Activated CD8-positive, alpha-beta T cell treated with anti-CD3 and anti-CD28 coated beads for 36 hours (primary cell): ENCODE data around the gene CHD5. TPM values are rescaled to one million over a fixed set of nuclear protein-coding genes. Genes with fewer than 3 reads are reported as not detected.

Source experiments
- ATAC-seq: fragments of 200-7000 bp; cut with Tn5 transposase; one replicate; pipeline ENCODE4 v1.10.0; 2021; ENCODE audit warnings: mild to moderate bottlenecking, moderate library complexity
- CTCF ChIA-PET: fragments of 350-600 bp; sonication (Branson Sonifier 250); formaldehyde crosslinking; loops from one replicate; lab custom pipeline; 2021; ENCODE audit warnings: antibody characterized with exemption; lab: Charles Lee
- POLR2A ChIA-PET: fragments of 350-600 bp; sonication (Branson Sonifier 250); formaldehyde crosslinking; loops from one replicate; lab custom pipeline; 2021; ENCODE audit warnings: antibody characterized with exemption; lab: Charles Lee
- DNase-seq: peaks from one replicate; pipeline ENCODE4 v3.0.0-alpha.2; 2020
- H3K27ac Mint-ChIP-seq: one replicate; pipeline ENCODE4 v1.8.0; 2021; ENCODE audit warnings: mild to moderate bottlenecking, mixed read lengths
- H3K27me3 Mint-ChIP-seq: one replicate; pipeline ENCODE4 v1.8.0; 2021; ENCODE audit warnings: mixed read lengths
- H3K36me3 Mint-ChIP-seq: one replicate; pipeline ENCODE4 v1.8.0; 2021; ENCODE audit warnings: low read depth, mixed read lengths
- H3K4me1 Mint-ChIP-seq: one replicate; pipeline ENCODE4 v1.8.0; 2021; ENCODE audit warnings: low read depth, mixed read lengths
- H3K4me3 Mint-ChIP-seq: one replicate; pipeline ENCODE4 v1.8.0; 2021; ENCODE audit warnings: mild to moderate bottlenecking, moderate library complexity, mixed read lengths
- H3K9me3 Mint-ChIP-seq: one replicate; pipeline ENCODE4 v1.8.0; 2021; ENCODE audit warnings: mixed read lengths
- CTCF ChIP-seq: fragments of 200-600 bp; IDR thresholded peaks from one replicate; pipeline ENCODE4 v1.8.0; 2022; ENCODE audit warnings: antibody characterized with exemption, mild to moderate bottlenecking
- intact Hi-C: fragments of 100-400 bp; cut with micrococcal nuclease; formaldehyde crosslinking; loops from one replicate; pipeline ENCODE4 v1.10.0; 2022
- total RNA-seq, 2 experiments: library from RNA; stranded (reverse); gene quantifications; one replicate each; pipeline ENCODE4 v1.2.3, GENCODE V29; 2021

CHD5 gene
- total RNA-seq, 2 experiments from 2014 or later, result 0.61 to 0.63 TPM

- peaks cover 63% of the 10 kb centered on the region for H3K36me3 Mint-ChIP-seq
- no peak for TF ChIP-seq CTCF
- no peak overlapping the region for H3K4me3 Mint-ChIP-seq
- H3K4me1 Mint-ChIP-seq, result peaks cover 12% of the 10 kb centered on the region
- H3K27ac Mint-ChIP-seq, result no peak overlapping the region
- DNase-seq (no peak), ATAC-seq (no peak)
- H3K9me3 Mint-ChIP-seq, result no peaks in the 10 kb centered on the region
- H3K27me3 Mint-ChIP-seq, result no peaks in the 10 kb centered on the region
- intact Hi-C loops, result no loop called here
- POLR2A ChIA-PET, result interaction anchor here (1.2 to 2.1 kb wide), 2 partner anchors 9 to 12 kb away, joined by 3 to 6 read pairs; no protein-coding TSS in a partner anchor
- CTCF ChIA-PET, result no interaction called here
Measured at GRCh38 chr1:6057170-6057845, 122.8 kb downstream of the CHD5 start.

- ChIA-PET POLR2A (interaction anchor here (1.2 to 2.1 kb wide), 2 partner anchors 8 to 12 kb away, joined by 3 to 6 read pairs; no protein-coding TSS in a partner anchor), CTCF (interaction anchor here (1.1 kb wide), 1 partner anchor 15 kb away, joined by 3 read pairs; no protein-coding TSS in a partner anchor)
- ATAC-seq (no peak), DNase-seq (no peak)
- H3K36me3 Mint-ChIP-seq, result peaks cover 60% of the 10 kb centered on the region
- H3K4me3 Mint-ChIP-seq, result no peak overlapping the region
- peaks cover 12% of the 10 kb centered on the region for H3K4me1 Mint-ChIP-seq
- H3K9me3 Mint-ChIP-seq, result no peaks in the 10 kb centered on the region
- intact Hi-C loops, result no loop called here
- no peak for TF ChIP-seq CTCF
- H3K27ac Mint-ChIP-seq, result no peak overlapping the region
- H3K27me3 Mint-ChIP-seq, result no peaks in the 10 kb centered on the region
Measured at GRCh38 chr1:6056572-6056948, 123.6 kb downstream of the CHD5 start.

- ATAC-seq (no peak), DNase-seq (peak; percentile 28)
- Mint-ChIP-seq H3K27me3 (no peaks in the 10 kb centered on the region), H3K4me3 (no peak overlapping the region), H3K36me3 (peaks cover 65% of the 10 kb centered on the region), H3K27ac (no peak overlapping the region), H3K4me1 (peaks cover 12% of the 10 kb centered on the region), H3K9me3 (no peaks in the 10 kb centered on the region)
- TF ChIP-seq CTCF, result no peak
- ChIA-PET CTCF (no interaction called here), POLR2A (no interaction called here)
- intact Hi-C loops, result no loop called here
Measured at GRCh38 chr1:6054596-6054995, 125.5 kb downstream of the CHD5 start.

GRCh38 chr1:6053206-6053546 is 126.9 kb downstream of the CHD5 start:
- Mint-ChIP-seq H3K27me3 (no peaks in the 10 kb centered on the region), H3K27ac (no peak overlapping the region), H3K4me1 (peaks cover 16% of the 10 kb centered on the region), H3K9me3 (no peaks in the 10 kb centered on the region), H3K36me3 (peaks cover 62% of the 10 kb centered on the region), H3K4me3 (no peak overlapping the region)
- ChIA-PET POLR2A (no interaction called here), CTCF (interaction anchor here (0.8 to 1.3 kb wide), 3 partner anchors 10 to 19 kb away, joined by 3 to 7 read pairs (median 4); no protein-coding TSS in a partner anchor)
- no peak for DNase-seq
- no peak for TF ChIP-seq CTCF
- intact Hi-C loops, result no loop called here
- ATAC-seq, result no peak

- no peak overlapping the region for H3K27ac Mint-ChIP-seq
- DNase-seq, result peak; percentile 56
- H3K4me1 Mint-ChIP-seq, result peaks cover 18% of the 10 kb centered on the region
- ChIA-PET CTCF (interaction anchor here (0.8 to 1.3 kb wide), 3 partner anchors 9 to 18 kb away, joined by 3 to 7 read pairs (median 4); no protein-coding TSS in a partner anchor), POLR2A (no interaction called here)
- H3K36me3 Mint-ChIP-seq, result peaks cover 61% of the 10 kb centered on the region
- no peaks in the 10 kb centered on the region for H3K27me3 Mint-ChIP-seq
- intact Hi-C loops, result no loop called here
- no peak overlapping the region for H3K4me3 Mint-ChIP-seq
- peak; percentile 30 for TF ChIP-seq CTCF
- no peak for ATAC-seq
- no peaks in the 10 kb centered on the region for H3K9me3 Mint-ChIP-seq
Measured at GRCh38 chr1:6052543-6053205, 127.4 kb downstream of the CHD5 start.
